Keratinocyte (primary cell): Measurements from ENCODE around the gene STUB1. TPM values are rescaled to one million over a fixed set of nuclear protein-coding genes. Genes with fewer than 3 reads are reported as not detected.

Experiments
- DNase-seq: peaks from one replicate; pipeline ENCODE4 v3.0.0-alpha.2; 2011; ENCODE audit warnings: low read depth, missing footprints, low spot score
- FAIRE-seq: peaks from 2 replicates; lab custom pipeline; 2011; peaks lifted over from hg19 to GRCh38; lab: Jason Lieb, UNC
- H2AFZ ChIP-seq: 2 replicates; pipeline ENCODE4 v1.6.0; 2012; ENCODE audit warnings: low read length, control low read depth, inconsistent platforms; ENCODE audit not compliant: control insufficient read depth
- H3K27ac ChIP-seq: 2 replicates; pipeline ENCODE4 v1.5.1; 2011; ENCODE audit warnings: low read length; ENCODE audit not compliant: control insufficient read depth, insufficient read depth
- H3K27me3 ChIP-seq: 3 replicates; pipeline ENCODE4 v1.6.0; 2011; ENCODE audit warnings: low read length; ENCODE audit not compliant: control insufficient read depth, insufficient read depth; ENCODE audit errors: extremely low read depth
- H3K36me3 ChIP-seq, 2 experiments: 2 replicates in 1 of 2; 3 replicates in 1 of 2; pipeline ENCODE4 v1.5.1; 2011; ENCODE audit warnings: low read length in 2 of 2, mild to moderate bottlenecking in 1 of 2; ENCODE audit not compliant: control insufficient read depth in 2 of 2, insufficient read depth in 2 of 2; ENCODE audit errors: extremely low read depth in 1 of 2
- H3K4me1 ChIP-seq: 3 replicates; pipeline ENCODE4 v1.5.1; 2011; ENCODE audit warnings: low read length; ENCODE audit not compliant: control insufficient read depth, insufficient read depth; ENCODE audit errors: extremely low read depth
- H3K4me2 ChIP-seq: 3 replicates; pipeline ENCODE4 v1.6.0; 2011; ENCODE audit warnings: low read depth, low read length; ENCODE audit not compliant: control insufficient read depth, insufficient read depth; ENCODE audit errors: extremely low read depth
- H3K4me3 ChIP-seq, 3 experiments: fragments of 200-600 bp in 1 of 3; sonication (generic) in 1 of 3; 2 replicates in 2 of 3; 3 replicates in 1 of 3; pipeline ENCODE4 v1.5.1; 2011 to 2016; ENCODE audit warnings: low read length in 3 of 3, mild to moderate bottlenecking in 3 of 3, control low read depth in 2 of 3, inconsistent platforms in 1 of 3, low read depth in 1 of 3, mixed read lengths in 1 of 3, mixed run types in 1 of 3, moderate library complexity in 1 of 3; ENCODE audit not compliant: control insufficient read depth in 2 of 3, insufficient read depth in 2 of 3; ENCODE audit errors: extremely low read depth in 1 of 3
- H3K79me2 ChIP-seq: 2 replicates; pipeline ENCODE4 v1.6.0; 2012; ENCODE audit warnings: low read length; ENCODE audit not compliant: control insufficient read depth, insufficient read depth
- H3K9ac ChIP-seq: 3 replicates; pipeline ENCODE4 v1.6.0; 2011; ENCODE audit warnings: low read length; ENCODE audit not compliant: control insufficient read depth, insufficient read depth; ENCODE audit errors: extremely low read depth
- H3K9me1 ChIP-seq: 3 replicates; pipeline ENCODE4 v1.6.0; 2011; ENCODE audit warnings: low read length; ENCODE audit not compliant: control insufficient read depth, insufficient read depth; ENCODE audit errors: extremely low read depth
- H3K9me3 ChIP-seq: 2 replicates; pipeline ENCODE4 v1.5.1; 2012; ENCODE audit warnings: low read depth, low read length; ENCODE audit not compliant: control insufficient read depth
- H4K20me1 ChIP-seq: 3 replicates; pipeline ENCODE4 v1.6.0; 2011; ENCODE audit warnings: low read length; ENCODE audit not compliant: control insufficient read depth, insufficient read depth; ENCODE audit errors: extremely low read depth
- EZH2 ChIP-seq: IDR thresholded peaks from one replicate; pipeline ENCODE4 v1.6.1; 2012; ENCODE audit warnings: inconsistent platforms, mild to moderate bottlenecking, low read length, moderate library complexity
- dilution Hi-C: fragments of 300-500 bp; cut with MboI; formaldehyde crosslinking; loops from one replicate; pipeline ENCODE4 v1.7.0; 2020; ENCODE audit warnings: low sequenced_read_pairs; ENCODE audit not compliant: extremely low pct_ligation_motif_present
- polyA plus RNA-seq, 5 experiments: library from polyadenylated mRNA; depleted of rRNA in 3 of 5; stranded (reverse) in 3 of 5; stranded (forward) in 1 of 5; unstranded in 1 of 5; fragments of >200 nt; gene quantifications; 1 replicate in 1 of 5; 2 replicates in 3 of 5; 3 replicates in 1 of 5; pipeline versions ENCODE4 v1.2.1 to v1.2.3, GENCODE V29; 2011 to 2012; ENCODE audit warnings: missing spikeins in 2 of 5, low read depth in 1 of 5, low replicate concordance in 1 of 5
- TF ChIP-seq, protein P1 (sequence below), 3 experiments: IDR thresholded peaks in 1 of 3; conservative IDR thresholded peaks in 1 of 3; optimal IDR thresholded peaks in 1 of 3; 2 replicates in 2 of 3; 3 replicates in 1 of 3; pipeline versions ENCODE3 to v1.5.1; 2011; ENCODE audit warnings: low read length in 3 of 3, mild to moderate bottlenecking in 3 of 3, moderate library complexity in 2 of 3, control low read depth in 1 of 3, inconsistent platforms in 1 of 3; ENCODE audit not compliant: insufficient read depth in 2 of 3; ENCODE audit errors: extremely low read depth in 1 of 3

STUB1 gene
- polyA plus RNA-seq, 1 donor (not counting 4 experiments of a cell fraction or from before 2014, with no cell fraction given), result 124 TPM

DNA sequence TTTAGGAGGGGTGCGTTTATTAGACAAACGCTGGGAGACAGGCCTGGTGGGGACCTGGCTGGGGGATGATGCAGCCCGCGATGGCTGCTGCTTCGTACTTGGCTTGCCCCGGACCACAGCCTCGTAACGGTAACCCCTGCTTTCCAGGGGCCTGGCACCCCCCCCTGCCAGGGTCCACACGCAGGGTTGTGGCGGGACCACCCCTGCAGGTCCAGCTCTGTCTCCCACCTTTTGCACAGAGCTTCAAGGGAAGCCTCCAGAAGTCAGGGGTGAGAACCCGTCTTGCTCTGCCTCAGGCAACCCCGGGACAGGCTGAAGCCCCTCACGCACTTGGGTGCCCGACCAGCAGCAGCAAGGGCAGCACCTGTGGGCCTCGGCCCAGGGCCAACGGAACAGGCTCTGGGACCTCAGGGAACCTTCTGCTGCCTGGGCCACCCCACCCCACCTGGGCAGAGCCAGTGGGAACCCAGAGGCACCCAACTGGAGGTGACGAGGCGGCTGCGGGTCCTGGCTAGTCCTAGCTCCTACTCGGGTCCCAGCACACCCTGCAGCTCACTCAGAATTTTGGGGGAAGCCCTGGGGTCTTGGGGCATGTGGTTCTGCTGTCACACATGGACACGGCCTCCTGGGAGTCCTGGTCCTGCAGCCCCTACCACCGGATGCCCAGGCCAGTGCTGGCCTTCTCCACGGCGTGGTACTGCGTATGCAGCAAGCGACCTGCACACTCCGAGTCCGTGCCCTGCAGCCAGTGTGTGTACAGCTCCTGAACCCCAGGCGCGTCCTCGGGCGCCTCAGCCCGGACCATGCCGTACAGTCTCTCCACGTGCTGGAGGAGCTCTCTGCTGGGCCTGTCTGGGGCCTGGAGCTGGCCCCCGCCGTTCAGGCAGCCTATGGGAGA lies 49.8 kb downstream of the STUB1 start:
- no peak for FAIRE-seq
- Histone ChIP-seq H3K9ac (no peak overlapping the region), H3K36me3 (peaks cover 9 to 18% of the 10 kb centered on the region in 2 experiments)

DNA sequence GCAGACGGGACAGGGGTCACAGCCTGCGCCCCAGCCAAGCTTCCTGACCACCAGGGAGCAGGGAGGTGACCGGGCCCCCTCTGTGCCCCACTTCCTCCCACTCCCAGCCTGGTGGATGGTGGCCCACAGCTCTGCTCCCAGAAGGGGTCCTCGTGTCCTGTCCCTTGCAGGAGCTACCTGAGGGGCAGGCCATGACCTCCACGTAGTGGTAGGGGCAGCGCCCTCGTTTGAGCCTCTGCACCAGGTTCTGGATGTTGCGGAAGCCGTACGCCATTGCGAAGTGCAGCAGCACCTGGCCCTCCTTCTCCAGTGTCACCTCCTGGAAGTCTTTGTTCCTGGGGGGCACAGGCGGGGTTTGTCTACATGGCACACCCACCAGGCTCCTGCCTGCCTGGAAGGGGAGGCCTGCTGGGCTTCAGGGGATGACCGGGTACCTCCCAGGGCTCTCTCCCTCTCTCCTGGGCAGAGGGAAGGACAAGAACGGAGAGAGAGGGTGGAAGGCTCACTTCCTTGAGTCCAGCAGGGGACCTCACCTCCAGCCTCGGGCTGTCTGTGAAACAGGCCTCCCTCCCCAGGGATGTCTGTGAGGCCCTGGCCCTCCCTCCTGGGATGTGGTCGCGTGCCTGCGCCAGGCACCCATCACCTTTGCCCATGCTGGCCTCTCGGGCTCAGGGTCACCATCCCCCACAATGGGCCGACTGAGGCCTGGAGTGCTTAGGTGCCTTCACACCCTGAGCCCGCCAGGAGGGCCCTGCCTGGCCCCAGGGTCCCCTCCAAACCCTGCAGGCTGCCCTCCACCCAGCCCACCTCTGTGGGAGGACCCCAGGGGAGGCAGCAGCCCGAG lies 50.7 kb downstream of the STUB1 start:
- no peaks in the 10 kb centered on the region for H3K27me3 ChIP-seq
- no peaks in the 10 kb centered on the region for H3K9me1 ChIP-seq
- no peaks in the 10 kb centered on the region for H4K20me1 ChIP-seq
- no peak overlapping the region for H2AFZ ChIP-seq
- H3K4me2 ChIP-seq, result no peak overlapping the region
- no peaks in the 10 kb centered on the region for H3K79me2 ChIP-seq
- peaks cover 4% of the 10 kb centered on the region for H3K4me1 ChIP-seq
- H3K27ac ChIP-seq, result no peak overlapping the region
- H3K9ac ChIP-seq, result no peak overlapping the region
- DNase-seq (no peak), FAIRE-seq (no peak)
- no peak overlapping the region for H3K4me3 ChIP-seq
- dilution Hi-C loops, result no loop called here
- TF ChIP-seq, protein P1, sequence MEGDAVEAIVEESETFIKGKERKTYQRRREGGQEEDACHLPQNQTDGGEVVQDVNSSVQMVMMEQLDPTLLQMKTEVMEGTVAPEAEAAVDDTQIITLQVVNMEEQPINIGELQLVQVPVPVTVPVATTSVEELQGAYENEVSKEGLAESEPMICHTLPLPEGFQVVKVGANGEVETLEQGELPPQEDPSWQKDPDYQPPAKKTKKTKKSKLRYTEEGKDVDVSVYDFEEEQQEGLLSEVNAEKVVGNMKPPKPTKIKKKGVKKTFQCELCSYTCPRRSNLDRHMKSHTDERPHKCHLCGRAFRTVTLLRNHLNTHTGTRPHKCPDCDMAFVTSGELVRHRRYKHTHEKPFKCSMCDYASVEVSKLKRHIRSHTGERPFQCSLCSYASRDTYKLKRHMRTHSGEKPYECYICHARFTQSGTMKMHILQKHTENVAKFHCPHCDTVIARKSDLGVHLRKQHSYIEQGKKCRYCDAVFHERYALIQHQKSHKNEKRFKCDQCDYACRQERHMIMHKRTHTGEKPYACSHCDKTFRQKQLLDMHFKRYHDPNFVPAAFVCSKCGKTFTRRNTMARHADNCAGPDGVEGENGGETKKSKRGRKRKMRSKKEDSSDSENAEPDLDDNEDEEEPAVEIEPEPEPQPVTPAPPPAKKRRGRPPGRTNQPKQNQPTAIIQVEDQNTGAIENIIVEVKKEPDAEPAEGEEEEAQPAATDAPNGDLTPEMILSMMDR (optimal IDR thresholded peaks at IDR 0.05 in 1 of 3, IDR thresholded peaks at IDR 0.05 in 1 of 3, conservative IDR thresholded peaks at IDR 0.05 in 1 of 3; ENCODE audit: extremely low read depth in 1 of 3, insufficient read depth in 2 of 3, low read length in 3 of 3), result no peak
- TF ChIP-seq EZH2, result no peak
- H3K9me3 ChIP-seq, result no peaks in the 10 kb centered on the region
- peaks cover 14 to 21% of the 10 kb centered on the region in 2 experiments for H3K36me3 ChIP-seq

More for the DNA sequence above, 49.8 kb downstream of the STUB1 start:
- DNase-seq, result no peak
- Histone ChIP-seq H3K79me2 (no peaks in the 10 kb centered on the region), H2AFZ (no peak overlapping the region), H3K9me1 (no peaks in the 10 kb centered on the region), H3K4me3 (no peak overlapping the region), H3K9me3 (no peaks in the 10 kb centered on the region), H3K4me1 (peaks cover 4% of the 10 kb centered on the region), H3K27me3 (no peaks in the 10 kb centered on the region), H3K4me2 (no peak overlapping the region), H3K27ac (no peak overlapping the region), H4K20me1 (no peaks in the 10 kb centered on the region)
- TF ChIP-seq, protein P1 (optimal IDR thresholded peaks at IDR 0.05 in 1 of 3, IDR thresholded peaks at IDR 0.05 in 1 of 3, conservative IDR thresholded peaks at IDR 0.05 in 1 of 3; ENCODE audit: extremely low read depth in 1 of 3, insufficient read depth in 2 of 3, low read length in 3 of 3), result no peak
- no peak for TF ChIP-seq EZH2
- dilution Hi-C loops, result no loop called here
